ENCODE data around the gene NCKAP1.

The NCKAP1 gene

DNA sequence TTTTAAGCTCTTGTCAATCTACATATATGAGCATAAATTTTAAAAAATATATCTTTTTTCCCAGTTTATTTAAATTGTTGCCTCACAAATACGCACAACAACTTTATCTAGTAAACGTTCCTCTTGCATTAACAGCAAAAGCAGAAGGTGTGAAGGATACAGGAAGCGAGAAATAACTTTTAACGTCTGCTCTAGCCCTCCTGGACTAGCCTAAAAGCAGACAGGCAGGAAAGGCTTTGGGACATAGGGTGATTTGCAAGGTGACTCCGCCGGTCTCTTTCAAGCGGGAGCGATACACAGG is 39.9 kb upstream of the NCKAP1 start:
- CTCF ChIA-PET: no interaction called here
- TF ChIP-seq ELF4 (IDR thresholded peaks at IDR 0.05): no peak
- no peak for TF ChIP-seq CTBP1 (IDR thresholded peaks at IDR 0.05; ENCODE audit: borderline replicate concordance)
- no peak for TF ChIP-seq SUZ12 (IDR thresholded peaks at IDR 0.05)
- TF ChIP-seq BHLHE40 (IDR thresholded peaks at IDR 0.05; ENCODE audit: borderline replicate concordance): no peak
- no peak for TF ChIP-seq FOXM1 (IDR thresholded peaks at IDR 0.05; ENCODE audit: borderline replicate concordance)
- POLR2A ChIA-PET: interaction anchor here (0.8 to 3.5 kb wide), 19 partner anchors 11 to 86 kb away, joined by 3 to 29 read pairs (median 4); partner anchors contain the start of gene NUP35
- DNase-seq (ENCODE audit: extremely low spot score): no peak

- POLR2A ChIA-PET: no interaction called here
- CTCF ChIA-PET: no interaction called here
- DNase-seq (ENCODE audit: extremely low spot score): no peak
- TF ChIP-seq FOXK2 (IDR thresholded peaks at IDR 0.05): no peak
- no peak for TF ChIP-seq FOXM1 (IDR thresholded peaks at IDR 0.05; ENCODE audit: borderline replicate concordance)
- no peak for TF ChIP-seq SUZ12 (IDR thresholded peaks at IDR 0.05)
- TF ChIP-seq SP1 (IDR thresholded peaks at IDR 0.05): no peak
- TF ChIP-seq BHLHE40 (IDR thresholded peaks at IDR 0.05; ENCODE audit: borderline replicate concordance): no peak
- no peak for TF ChIP-seq ELF4 (IDR thresholded peaks at IDR 0.05)
- TF ChIP-seq ZNF384 (IDR thresholded peaks at IDR 0.05): no peak
- TF ChIP-seq NFRKB (IDR thresholded peaks at IDR 0.05): no peak
- TF ChIP-seq CTBP1 (IDR thresholded peaks at IDR 0.05; ENCODE audit: borderline replicate concordance): no peak
- no peak for TF ChIP-seq L3MBTL2 (conservative IDR thresholded peaks at IDR 0.05)
Measured at GRCh38 chr2:183072177-183072576, 33.9 kb upstream of the NCKAP1 start.

DNA sequence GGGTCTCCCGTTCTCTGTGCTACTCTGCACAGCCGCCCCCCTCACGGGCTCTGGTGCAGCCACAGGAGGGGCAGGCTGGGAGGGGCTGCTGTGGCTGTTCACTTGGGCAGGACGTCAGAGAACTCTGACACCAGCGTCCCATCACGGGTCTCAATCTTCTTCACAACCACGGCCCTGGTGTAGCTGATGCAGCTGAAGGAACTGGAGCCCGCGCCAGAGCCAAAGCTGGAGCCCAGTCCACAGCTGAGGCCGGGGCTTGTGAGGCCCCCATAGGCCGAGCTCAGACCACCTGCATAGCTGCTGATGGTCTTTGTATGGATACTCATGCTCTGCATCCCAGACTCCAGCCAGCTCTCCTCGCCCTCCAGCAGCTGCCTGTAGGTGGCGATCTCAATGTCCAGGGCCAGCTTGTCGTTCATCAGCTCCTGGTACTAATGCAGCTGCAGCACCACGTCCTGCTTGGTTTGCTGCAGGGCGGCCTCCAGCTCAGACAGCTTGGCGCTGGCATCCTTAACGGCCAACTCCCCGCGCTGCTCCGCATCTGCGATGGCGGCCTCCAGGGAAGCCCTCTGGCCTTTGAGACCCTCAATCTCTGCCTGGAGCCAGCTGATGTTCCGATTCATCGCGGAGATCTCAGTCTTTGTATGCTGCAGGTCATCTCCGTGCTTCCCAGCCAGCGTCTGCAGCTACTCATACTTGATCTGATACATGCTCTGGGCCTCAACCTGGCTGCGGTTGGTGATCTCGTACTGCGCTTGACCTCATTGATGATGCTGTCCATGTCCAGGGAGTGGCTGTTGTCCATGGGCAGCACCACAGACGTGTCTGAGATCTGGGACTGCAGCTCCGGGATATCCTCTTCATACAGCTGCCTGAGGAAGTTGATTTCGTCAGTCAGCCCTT is 32.9 kb upstream of the NCKAP1 start:
- TF ChIP-seq FOXM1 (IDR thresholded peaks at IDR 0.05; ENCODE audit: borderline replicate concordance): no peak
- TF ChIP-seq ELF4 (IDR thresholded peaks at IDR 0.05): no peak
- no peak for TF ChIP-seq FOXK2 (IDR thresholded peaks at IDR 0.05)
- no peak for TF ChIP-seq PKNOX1 (IDR thresholded peaks at IDR 0.05)
- TF ChIP-seq FOXA1 (IDR thresholded peaks at IDR 0.05): no peak
- TF ChIP-seq ARNT (IDR thresholded peaks at IDR 0.05): no peak
- TF ChIP-seq BHLHE40 (IDR thresholded peaks at IDR 0.05; ENCODE audit: borderline replicate concordance): no peak
- TF ChIP-seq SP1 (IDR thresholded peaks at IDR 0.05): no peak
- no peak for TF ChIP-seq CTBP1 (IDR thresholded peaks at IDR 0.05; ENCODE audit: borderline replicate concordance)
- TF ChIP-seq TARDBP (IDR thresholded peaks at IDR 0.05): no peak
- no peak for TF ChIP-seq NFRKB (IDR thresholded peaks at IDR 0.05)
- no peak for TF ChIP-seq ZNF384 (IDR thresholded peaks at IDR 0.05)
- TF ChIP-seq SUZ12 (IDR thresholded peaks at IDR 0.05): no peak
- ChIA-PET POLR2A (interaction anchor here (2.5 kb wide), 1 partner anchor 8 kb away, joined by 8 read pairs; the partner anchor contains the start of gene DUSP19), CTCF (interaction anchor here (0.9 to 1.2 kb wide), 3 partner anchors 8 to 20 kb away, joined by 3 to 5 read pairs (median 3); no protein-coding TSS in a partner anchor)
- peak; percentile 43 for DNase-seq (ENCODE audit: extremely low spot score)

DNA sequence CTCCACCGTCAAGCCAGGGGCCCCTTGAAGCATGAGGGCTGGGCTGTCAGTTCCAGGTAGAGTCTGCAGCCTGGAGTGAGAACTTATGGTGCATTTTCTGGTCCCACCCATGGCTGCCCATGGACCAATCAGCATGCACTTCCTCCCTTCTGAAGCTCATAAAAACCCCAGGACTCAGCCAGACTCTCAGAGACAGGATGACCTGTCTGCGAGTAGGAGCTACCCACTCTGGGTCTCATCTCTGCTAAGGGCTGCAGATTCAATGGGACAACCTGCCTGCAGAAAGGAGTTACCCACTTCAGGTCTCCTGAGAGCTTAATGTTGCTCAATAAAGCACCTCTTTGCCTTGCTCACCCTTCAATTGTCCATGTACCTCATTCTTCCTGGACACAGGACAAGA is 30.9 kb upstream of the NCKAP1 start:
- no peak for DNase-seq (ENCODE audit: extremely low spot score)
- TF ChIP-seq L3MBTL2 (conservative IDR thresholded peaks at IDR 0.05) (no peak), ELF4 (IDR thresholded peaks at IDR 0.05) (no peak), NFRKB (IDR thresholded peaks at IDR 0.05) (no peak)
- CTCF ChIA-PET: no interaction called here
- POLR2A ChIA-PET: interaction anchor here (2.5 kb wide), 1 partner anchor 10 kb away, joined by 8 read pairs; the partner anchor contains the start of gene DUSP19

DNA sequence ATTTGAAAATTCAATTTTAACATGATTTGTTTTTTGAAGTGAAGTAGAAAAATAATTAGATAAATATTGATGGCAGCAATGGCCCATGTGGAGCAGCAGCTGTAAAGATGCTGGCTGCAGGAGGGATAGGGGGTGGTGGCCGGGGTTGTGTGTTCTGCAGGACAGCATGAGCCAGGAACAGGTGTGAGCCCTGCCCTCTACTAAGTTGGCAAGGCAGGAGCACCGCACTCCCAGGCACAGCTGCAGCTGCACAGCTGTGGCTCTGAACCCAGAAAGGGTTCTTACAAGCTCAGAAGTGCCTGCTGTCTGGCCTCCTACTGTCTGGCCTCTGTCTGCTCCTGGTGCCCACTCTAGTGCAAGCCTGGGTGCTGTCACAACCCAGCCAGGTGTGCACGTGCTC is 30.3 kb upstream of the NCKAP1 start:
- ChIA-PET POLR2A (interaction anchor here (2.5 kb wide), 1 partner anchor 10 kb away, joined by 8 read pairs; the partner anchor contains the start of gene DUSP19), CTCF (interaction anchor here (0.5 to 0.7 kb wide), 2 partner anchors 201 to 545 kb away, joined by 3 to 5 read pairs; no protein-coding TSS in a partner anchor)
- DNase-seq (ENCODE audit: extremely low spot score): no peak
- TF ChIP-seq CTBP1 (IDR thresholded peaks at IDR 0.05; ENCODE audit: borderline replicate concordance) (no peak), SP1 (IDR thresholded peaks at IDR 0.05) (no peak), PKNOX1 (IDR thresholded peaks at IDR 0.05) (no peak), HDGF (IDR thresholded peaks at IDR 0.05; ENCODE audit: borderline replicate concordance) (no peak), FOXK2 (IDR thresholded peaks at IDR 0.05) (no peak), L3MBTL2 (conservative IDR thresholded peaks at IDR 0.05) (no peak), ARNT (IDR thresholded peaks at IDR 0.05) (no peak), NFRKB (IDR thresholded peaks at IDR 0.05) (no peak), BHLHE40 (IDR thresholded peaks at IDR 0.05; ENCODE audit: borderline replicate concordance) (no peak), LEF1 (IDR thresholded peaks at IDR 0.05; ENCODE audit: borderline replicate concordance) (no peak), FOXM1 (IDR thresholded peaks at IDR 0.05; ENCODE audit: borderline replicate concordance) (no peak), ZNF384 (IDR thresholded peaks at IDR 0.05) (no peak), TARDBP (IDR thresholded peaks at IDR 0.05) (no peak)

DNA sequence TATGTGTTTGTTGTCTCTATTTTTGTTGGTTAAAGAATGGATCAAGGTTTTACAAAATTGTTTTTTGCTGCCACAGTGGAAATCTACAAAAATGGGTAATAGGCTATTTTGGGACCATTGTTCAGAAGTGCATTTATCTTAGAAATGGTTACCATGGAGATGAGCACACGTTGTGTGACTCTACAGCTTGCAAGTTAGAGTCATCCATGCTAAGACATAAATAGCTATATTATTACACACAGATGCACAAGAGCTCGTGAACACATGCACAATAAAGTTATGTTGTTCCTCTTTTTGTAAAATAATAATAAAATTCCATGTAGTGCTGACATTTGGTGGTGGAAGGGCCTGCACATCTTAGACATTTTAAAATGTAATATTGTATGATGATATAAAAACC is 24.8 kb upstream of the NCKAP1 start:
- TF ChIP-seq LEF1 (IDR thresholded peaks at IDR 0.05; ENCODE audit: borderline replicate concordance): no peak
- TF ChIP-seq BHLHE40 (IDR thresholded peaks at IDR 0.05; ENCODE audit: borderline replicate concordance): no peak
- no peak for TF ChIP-seq HDGF (IDR thresholded peaks at IDR 0.05; ENCODE audit: borderline replicate concordance)
- no peak for TF ChIP-seq NFRKB (IDR thresholded peaks at IDR 0.05)
- no peak for TF ChIP-seq FOXM1 (IDR thresholded peaks at IDR 0.05; ENCODE audit: borderline replicate concordance)
- no peak for TF ChIP-seq FOXA1 (IDR thresholded peaks at IDR 0.05)
- TF ChIP-seq FOXK2 (IDR thresholded peaks at IDR 0.05): no peak
- no peak for TF ChIP-seq TARDBP (IDR thresholded peaks at IDR 0.05)
- no peak for TF ChIP-seq ARNT (IDR thresholded peaks at IDR 0.05)
- CTCF ChIA-PET: interaction anchor here (1.0 kb wide), 1 partner anchor 8 kb away, joined by 3 read pairs; no protein-coding TSS in a partner anchor
- POLR2A ChIA-PET: interaction anchor here (1.1 kb wide), 1 partner anchor 16 kb away, joined by 4 read pairs; the partner anchor contains the start of gene DUSP19
- no peak for DNase-seq (ENCODE audit: extremely low spot score)
